SU-DHL-6 (cell line): Measurements from ENCODE around the gene RAD51B.

Source experiments
- EZH2phosphoT487 ChIP-seq: fragments of 200-600 bp; sonication (generic), shearing (Covaris generic); conservative IDR thresholded peaks from 2 replicates; pipeline ENCODE4 v1.6.1; 2018; ENCODE audit warnings: mild to moderate bottlenecking, antibody characterized with exemption, low read length, moderate library complexity, mixed read lengths
- TF ChIP-seq, protein P1 (sequence below): fragments of 200-600 bp; sonication (generic); IDR thresholded peaks from one replicate; pipeline ENCODE4 v1.5.1; 2017; ENCODE audit warnings: antibody characterized with exemption, mild to moderate bottlenecking, low read length, moderate library complexity; ENCODE audit not compliant: insufficient read depth, poor library complexity, severe bottlenecking

GRCh38 chr14:68770553-68771286 lies 951.1 kb downstream of the RAD51B start:
- TF ChIP-seq, protein P1, sequence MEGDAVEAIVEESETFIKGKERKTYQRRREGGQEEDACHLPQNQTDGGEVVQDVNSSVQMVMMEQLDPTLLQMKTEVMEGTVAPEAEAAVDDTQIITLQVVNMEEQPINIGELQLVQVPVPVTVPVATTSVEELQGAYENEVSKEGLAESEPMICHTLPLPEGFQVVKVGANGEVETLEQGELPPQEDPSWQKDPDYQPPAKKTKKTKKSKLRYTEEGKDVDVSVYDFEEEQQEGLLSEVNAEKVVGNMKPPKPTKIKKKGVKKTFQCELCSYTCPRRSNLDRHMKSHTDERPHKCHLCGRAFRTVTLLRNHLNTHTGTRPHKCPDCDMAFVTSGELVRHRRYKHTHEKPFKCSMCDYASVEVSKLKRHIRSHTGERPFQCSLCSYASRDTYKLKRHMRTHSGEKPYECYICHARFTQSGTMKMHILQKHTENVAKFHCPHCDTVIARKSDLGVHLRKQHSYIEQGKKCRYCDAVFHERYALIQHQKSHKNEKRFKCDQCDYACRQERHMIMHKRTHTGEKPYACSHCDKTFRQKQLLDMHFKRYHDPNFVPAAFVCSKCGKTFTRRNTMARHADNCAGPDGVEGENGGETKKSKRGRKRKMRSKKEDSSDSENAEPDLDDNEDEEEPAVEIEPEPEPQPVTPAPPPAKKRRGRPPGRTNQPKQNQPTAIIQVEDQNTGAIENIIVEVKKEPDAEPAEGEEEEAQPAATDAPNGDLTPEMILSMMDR, result no peak
- TF ChIP-seq EZH2phosphoT487, result no peak
